D721Med (cell line): ENCODE data around the gene KDELR3.
"Not testable (repeated sequence)": the region's sequence is repeated elsewhere in the genome, so short reads cannot be mapped to it uniquely, and the experiment has no call there.

ENCODE experiments used
- DNase-seq: peaks from one replicate; pipeline ENCODE4 v3.0.0; 2011; ENCODE audit warnings: low spot score; ENCODE audit not compliant: insufficient read length
- FAIRE-seq: peaks from 2 replicates; lab custom pipeline; 2011; peaks lifted over from hg19 to GRCh38; lab: Jason Lieb, UNC
- CTCF ChIP-seq: IDR thresholded peaks from 2 replicates; pipeline ENCODE4 v1.5.1; 2012; ENCODE audit warnings: mild to moderate bottlenecking, control low read depth; ENCODE audit not compliant: insufficient read depth; ENCODE audit errors: missing control alignments

The KDELR3 gene

GRCh38 chr22:38465673-38466490 is 2.0 kb upstream of the KDELR3 start:
- DNase-seq (no peak), FAIRE-seq (no peak)
- TF ChIP-seq CTCF, result no peak

- DNase-seq (no peak), FAIRE-seq (no peak)
Observed at GRCh38 chr22:38467438-38467903, 425 bp upstream of the KDELR3 start.

GRCh38 chr22:38468443-38469305 is 778 bp downstream of the KDELR3 start:
- FAIRE-seq (no peak), DNase-seq (no peak)
- no peak for TF ChIP-seq CTCF

More at GRCh38 chr22:38467438-38467903, 425 bp upstream of the KDELR3 start:
- no peak for TF ChIP-seq CTCF

- TF ChIP-seq CTCF, result no peak
- FAIRE-seq (no peak), DNase-seq (no peak)
Observed at GRCh38 chr22:38469306-38469781, 1.4 kb downstream of the KDELR3 start.

GRCh38 chr22:38470179-38470578 is 2.3 kb downstream of the KDELR3 start:
- not testable (repeated sequence) for DNase-seq, FAIRE-seq

- TF ChIP-seq CTCF, result no peak
- DNase-seq (no peak), FAIRE-seq (no peak)
Observed at GRCh38 chr22:38471237-38471636, 3.3 kb downstream of the KDELR3 start.

GRCh38 chr22:38474003-38474607 is 6.2 kb downstream of the KDELR3 start:
- FAIRE-seq (no peak), DNase-seq (no peak)
- TF ChIP-seq CTCF, result no peak
